Bronchial smooth muscle cell (primary cell): ENCODE measurements around the gene MAP3K19. TPM values are rescaled to one million over a fixed set of nuclear protein-coding genes. Genes with fewer than 3 reads are reported as not detected.

Experiments
- total RNA-seq: library from RNA; depleted of rRNA; stranded (reverse); fragments of >200 nt; gene quantifications from 2 replicates; pipeline ENCODE4 v1.2.1, GENCODE V29; 2014

Gene MAP3K19
- not detected in 2 replicates for total RNA-seq

DNA sequence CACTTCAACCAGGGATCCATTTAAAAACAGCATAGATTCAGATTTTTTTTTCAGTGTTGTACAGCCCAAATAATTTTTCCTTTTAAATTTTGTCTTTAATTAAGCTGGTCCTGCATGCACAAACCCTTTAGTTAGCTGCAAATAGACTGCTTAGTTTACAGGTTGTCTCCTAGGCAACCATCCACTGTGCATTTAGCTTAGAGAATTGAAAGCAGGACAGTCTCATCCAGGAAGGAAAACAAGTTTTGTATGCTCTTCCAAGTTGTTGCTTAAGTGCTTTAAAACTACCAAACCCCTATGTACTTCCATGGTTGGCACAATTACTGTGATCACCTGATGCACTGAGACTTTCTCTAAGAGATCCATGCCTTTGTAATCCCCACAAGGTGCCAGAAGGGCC lies at the start of gene MAP3K19:
Gene MAP3K19, minus strand, starts transcription at position 148 of the 400 bp plus-strand sequence. CDS start 22,800 bp downstream, outside the sequence.

GRCh38 chr2:135052042-135052876 lies 5.0 kb upstream of the MAP3K19 start, which contains the start of gene RAB3GAP1:
TSS of gene RAB3GAP1 (plus strand) at chr2:135052292. CDS start at chr2:135052308, 16 bp downstream.

GRCh38 chr2:134918526-134919340 lies 128.5 kb downstream of the MAP3K19 start, which contains the start of gene CCNT2:
TSS of gene CCNT2 (plus strand) at chr2:134918822. CDS start at chr2:134918855, 33 bp downstream.

Other genes with a start within 250 kb of the MAP3K19 start
- gene ACMSD, start 208.8 kb downstream of the MAP3K19 start, total RNA-seq, result not detected in 2 replicates
- 16.7 and 19.1 TPM in 2 replicates for gene CCNT2, start 128.6 kb downstream of the MAP3K19 start, total RNA-seq
- 74.3 and 74.7 TPM in 2 replicates for gene RAB3GAP1, start 4.8 kb upstream of the MAP3K19 start, total RNA-seq